Activated CD4-positive, alpha-beta T cell treated with anti-CD3 and anti-CD28 coated beads, Interleukin-2, amount 10 ng/mL, durations not matched to agents 7 days and 5 days (primary cell): Measurements from ENCODE around the gene PARVG. TPM values are rescaled to one million over a fixed set of nuclear protein-coding genes. Genes with fewer than 3 reads are reported as not detected.

ENCODE experiments used
- CTCF ChIA-PET: fragments of 350-600 bp; sonication (Branson Sonifier 250); formaldehyde crosslinking; loops from one replicate; lab custom pipeline; 2021; ENCODE audit warnings: antibody characterized with exemption; lab: Charles Lee
- POLR2A ChIA-PET: fragments of 350-600 bp; sonication (Branson Sonifier 250); formaldehyde crosslinking; loops from one replicate; lab custom pipeline; 2021; ENCODE audit warnings: antibody characterized with exemption; lab: Charles Lee
- DNase-seq: peaks from one replicate; pipeline ENCODE4 v3.0.0-alpha.2; 2020
- H3K27ac Mint-ChIP-seq: one replicate; pipeline ENCODE4 v1.8.0; 2021; ENCODE audit warnings: mild to moderate bottlenecking, moderate library complexity, mixed read lengths
- H3K27me3 Mint-ChIP-seq: one replicate; pipeline ENCODE4 v1.8.0; 2021; ENCODE audit warnings: mixed read lengths
- H3K36me3 Mint-ChIP-seq: one replicate; pipeline ENCODE4 v1.8.0; 2021; ENCODE audit warnings: low read depth, mixed read lengths
- H3K4me1 Mint-ChIP-seq: one replicate; pipeline ENCODE4 v1.8.0; 2021; ENCODE audit warnings: mixed read lengths
- H3K4me3 Mint-ChIP-seq: one replicate; pipeline ENCODE4 v1.8.0; 2021; ENCODE audit warnings: mild to moderate bottlenecking, moderate library complexity, mixed read lengths
- H3K9me3 Mint-ChIP-seq: one replicate; pipeline ENCODE4 v1.8.0; 2021; ENCODE audit warnings: mixed read lengths
- total RNA-seq, 2 experiments: library from RNA; stranded (reverse); gene quantifications; one replicate each; pipeline ENCODE4 v1.2.3, GENCODE V29; 2021

Gene PARVG
- total RNA-seq, 2 experiments from 2014 or later: 146 to 158 TPM

DNA sequence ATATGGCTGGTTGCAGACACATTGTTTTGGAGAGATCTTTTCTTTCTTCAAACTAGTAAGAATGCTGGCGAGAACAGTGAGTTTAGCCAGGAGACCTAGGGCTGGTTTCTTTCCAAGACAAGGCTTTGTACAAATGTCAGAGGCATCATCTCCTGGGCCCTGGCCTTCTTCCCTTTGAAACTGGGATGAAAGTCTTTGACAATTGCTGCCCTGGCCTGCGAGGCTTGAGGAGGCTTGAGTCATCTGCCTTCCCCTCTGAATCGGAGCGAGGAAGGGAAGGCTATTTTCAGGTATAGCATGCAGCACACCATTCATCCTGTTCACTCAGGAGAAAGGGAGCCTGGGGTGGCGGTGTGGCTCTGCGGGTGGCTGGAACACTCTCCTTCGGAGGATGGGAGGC is 21.5 kb upstream of the PARVG start:
- H3K36me3 Mint-ChIP-seq: no peaks in the 10 kb centered on the region
- ChIA-PET CTCF (no interaction called here), POLR2A (no interaction called here)
- no peak for DNase-seq
- H3K4me3 Mint-ChIP-seq: no peak overlapping the region
- no peaks in the 10 kb centered on the region for H3K9me3 Mint-ChIP-seq
- no peak overlapping the region for H3K27ac Mint-ChIP-seq
- no peaks in the 10 kb centered on the region for H3K4me1 Mint-ChIP-seq
- no peaks in the 10 kb centered on the region for H3K27me3 Mint-ChIP-seq

GRCh38 chr22:44159811-44160210 is 20.9 kb upstream of the PARVG start:
- no peak for DNase-seq
- H3K36me3 Mint-ChIP-seq: no peaks in the 10 kb centered on the region
- POLR2A ChIA-PET: no interaction called here
- H3K4me3 Mint-ChIP-seq: no peak overlapping the region
- H3K27me3 Mint-ChIP-seq: no peaks in the 10 kb centered on the region
- no peaks in the 10 kb centered on the region for H3K9me3 Mint-ChIP-seq
- H3K4me1 Mint-ChIP-seq: no peaks in the 10 kb centered on the region
- no peak overlapping the region for H3K27ac Mint-ChIP-seq
- CTCF ChIA-PET: no interaction called here

DNA sequence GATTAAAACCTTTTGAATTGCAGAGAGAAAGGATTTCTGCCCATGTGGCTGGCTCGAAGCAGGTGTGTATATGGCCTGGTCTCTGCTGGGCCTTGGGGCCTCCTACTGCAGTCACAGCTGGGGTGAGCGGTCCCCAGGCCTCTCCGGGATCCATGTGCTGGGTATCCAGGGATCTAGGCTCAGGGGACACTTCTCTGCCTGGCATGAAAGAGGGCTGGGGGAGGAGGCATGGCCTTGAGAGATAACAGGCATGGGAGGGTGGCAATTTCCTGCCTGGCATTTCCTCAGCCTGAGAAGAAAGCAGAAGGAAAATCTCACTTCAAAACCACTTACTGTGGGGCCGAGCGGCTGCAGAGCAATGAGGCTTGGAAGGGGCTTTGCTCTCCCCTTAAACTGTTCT is 20.3 kb upstream of the PARVG start:
- H3K36me3 Mint-ChIP-seq: no peaks in the 10 kb centered on the region
- no peak overlapping the region for H3K27ac Mint-ChIP-seq
- H3K9me3 Mint-ChIP-seq: no peaks in the 10 kb centered on the region
- ChIA-PET CTCF (no interaction called here), POLR2A (no interaction called here)
- DNase-seq: no peak
- no peaks in the 10 kb centered on the region for H3K4me1 Mint-ChIP-seq
- H3K4me3 Mint-ChIP-seq: no peak overlapping the region
- H3K27me3 Mint-ChIP-seq: no peaks in the 10 kb centered on the region

- no peaks in the 10 kb centered on the region for H3K27me3 Mint-ChIP-seq
- ChIA-PET POLR2A (no interaction called here), CTCF (interaction anchor here (0.7 kb wide), 1 partner anchor 1635 kb away, joined by 3 read pairs; no protein-coding TSS in a partner anchor)
- DNase-seq: no peak
- no peaks in the 10 kb centered on the region for H3K4me1 Mint-ChIP-seq
- no peak overlapping the region for H3K4me3 Mint-ChIP-seq
- no peaks in the 10 kb centered on the region for H3K36me3 Mint-ChIP-seq
- H3K27ac Mint-ChIP-seq: no peak overlapping the region
- no peaks in the 10 kb centered on the region for H3K9me3 Mint-ChIP-seq
Observed at GRCh38 chr22:44161673-44162072, 19.1 kb upstream of the PARVG start.

GRCh38 chr22:44162960-44163359 is 17.8 kb upstream of the PARVG start:
- Mint-ChIP-seq H3K36me3 (no peaks in the 10 kb centered on the region), H3K4me1 (no peaks in the 10 kb centered on the region), H3K9me3 (no peaks in the 10 kb centered on the region), H3K27me3 (no peaks in the 10 kb centered on the region), H3K27ac (no peak overlapping the region), H3K4me3 (no peak overlapping the region)
- CTCF ChIA-PET: no interaction called here
- no peak for DNase-seq
- POLR2A ChIA-PET: no interaction called here

- Mint-ChIP-seq H3K9me3 (no peaks in the 10 kb centered on the region), H3K4me3 (no peak overlapping the region), H3K27me3 (no peaks in the 10 kb centered on the region), H3K36me3 (no peaks in the 10 kb centered on the region), H3K4me1 (no peaks in the 10 kb centered on the region), H3K27ac (no peak overlapping the region)
- DNase-seq: no peak
- ChIA-PET CTCF (no interaction called here), POLR2A (no interaction called here)
Observed at GRCh38 chr22:44163536-44163935, 17.2 kb upstream of the PARVG start.

GRCh38 chr22:44164031-44164430 is 16.7 kb upstream of the PARVG start:
- ChIA-PET CTCF (interaction anchor here (0.7 kb wide), 1 partner anchor 133 kb away, joined by 3 read pairs; no protein-coding TSS in a partner anchor), POLR2A (no interaction called here)
- no peak overlapping the region for H3K4me3 Mint-ChIP-seq
- no peaks in the 10 kb centered on the region for H3K4me1 Mint-ChIP-seq
- no peak for DNase-seq
- H3K9me3 Mint-ChIP-seq: no peaks in the 10 kb centered on the region
- no peaks in the 10 kb centered on the region for H3K27me3 Mint-ChIP-seq
- H3K36me3 Mint-ChIP-seq: no peaks in the 10 kb centered on the region
- H3K27ac Mint-ChIP-seq: no peak overlapping the region

- Mint-ChIP-seq H3K4me3 (no peak overlapping the region), H3K4me1 (no peaks in the 10 kb centered on the region), H3K27ac (no peak overlapping the region), H3K36me3 (no peaks in the 10 kb centered on the region), H3K9me3 (no peaks in the 10 kb centered on the region), H3K27me3 (no peaks in the 10 kb centered on the region)
- ChIA-PET POLR2A (no interaction called here), CTCF (no interaction called here)
- no peak for DNase-seq
Observed at GRCh38 chr22:44165286-44165874, 15.3 kb upstream of the PARVG start.

DNA sequence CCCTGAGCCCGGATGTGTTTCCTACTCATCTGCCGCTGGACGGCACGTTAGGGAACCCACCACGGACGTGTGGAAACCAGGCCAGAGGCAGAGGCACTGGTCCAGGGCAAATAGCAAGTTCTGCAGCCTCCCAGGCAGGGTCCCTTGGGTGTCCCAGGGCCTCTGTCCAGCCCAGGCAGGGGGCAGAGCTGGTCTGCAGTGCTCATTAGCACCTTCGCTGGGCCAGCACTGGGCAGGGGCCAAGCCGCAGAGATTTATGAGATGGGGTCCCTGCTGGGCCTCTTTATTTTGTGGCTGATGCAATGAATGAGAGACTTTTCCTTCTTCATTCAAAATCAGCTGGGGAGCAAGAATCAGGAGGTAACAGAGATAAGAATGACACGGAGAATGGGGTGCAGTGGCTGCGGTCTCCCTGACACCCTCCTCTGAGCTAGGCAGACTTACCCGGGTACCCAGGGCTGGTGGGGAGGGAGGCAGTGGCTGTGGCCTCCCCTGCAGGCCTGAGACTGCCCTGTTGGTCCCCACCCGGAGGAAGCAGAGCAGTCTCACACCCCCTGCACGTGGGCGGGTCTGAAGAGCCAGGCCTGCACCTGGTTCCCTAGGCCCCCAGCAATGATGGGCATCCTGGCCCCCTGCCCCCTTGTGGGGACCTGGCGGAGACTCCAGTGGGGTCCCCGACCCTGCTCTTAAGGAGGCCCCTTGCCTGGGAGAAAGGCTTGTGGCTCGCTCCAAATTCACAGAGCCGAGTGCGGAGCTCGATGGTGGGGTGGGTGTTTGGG is 14.0 kb upstream of the PARVG start:
- H3K27me3 Mint-ChIP-seq: no peaks in the 10 kb centered on the region

GRCh38 chr22:44167501-44167900 is 13.2 kb upstream of the PARVG start:
- H3K36me3 Mint-ChIP-seq: no peaks in the 10 kb centered on the region
- CTCF ChIA-PET: no interaction called here
- POLR2A ChIA-PET: no interaction called here
- no peaks in the 10 kb centered on the region for H3K27me3 Mint-ChIP-seq
- H3K4me1 Mint-ChIP-seq: peaks cover 1% of the 10 kb centered on the region
- no peak overlapping the region for H3K27ac Mint-ChIP-seq
- no peak overlapping the region for H3K4me3 Mint-ChIP-seq
- no peak for DNase-seq
- H3K9me3 Mint-ChIP-seq: no peaks in the 10 kb centered on the region

More for the DNA sequence above, 14.0 kb upstream of the PARVG start:
- Mint-ChIP-seq H3K9me3 (no peaks in the 10 kb centered on the region), H3K4me1 (no peaks in the 10 kb centered on the region), H3K27ac (no peak overlapping the region), H3K36me3 (no peaks in the 10 kb centered on the region), H3K4me3 (no peak overlapping the region)
- DNase-seq: no peak
- CTCF ChIA-PET: no interaction called here
- POLR2A ChIA-PET: no interaction called here

DNA sequence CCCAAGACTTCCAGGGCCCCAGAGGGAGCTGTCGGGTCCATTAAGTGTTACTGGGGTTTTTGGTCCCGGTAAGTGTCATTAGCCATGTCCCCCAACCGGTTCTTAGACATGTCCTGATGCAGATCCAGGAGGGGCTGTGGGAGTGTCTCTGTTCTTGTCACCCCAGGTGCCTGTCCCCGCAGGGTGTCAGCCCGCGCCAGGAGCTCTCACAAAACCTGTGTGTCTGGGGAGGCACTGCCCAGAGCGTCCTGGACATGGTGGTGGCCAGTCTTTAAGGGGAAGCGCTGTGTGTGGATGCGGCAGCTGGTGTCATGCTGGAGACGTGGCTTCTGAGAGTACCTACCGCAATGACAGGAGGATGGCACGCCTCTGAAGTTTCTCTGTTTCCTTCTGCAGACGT is 12.5 kb upstream of the PARVG start:
- no peaks in the 10 kb centered on the region for H3K9me3 Mint-ChIP-seq
- H3K4me3 Mint-ChIP-seq: no peak overlapping the region
- no peaks in the 10 kb centered on the region for H3K27me3 Mint-ChIP-seq
- CTCF ChIA-PET: no interaction called here
- DNase-seq: no peak
- POLR2A ChIA-PET: no interaction called here
- peaks cover 2% of the 10 kb centered on the region for H3K4me1 Mint-ChIP-seq
- no peaks in the 10 kb centered on the region for H3K36me3 Mint-ChIP-seq
- no peak overlapping the region for H3K27ac Mint-ChIP-seq

GRCh38 chr22:44170470-44170869 is 10.3 kb upstream of the PARVG start:
- Mint-ChIP-seq H3K9me3 (no peaks in the 10 kb centered on the region), H3K27ac (no peak overlapping the region), H3K27me3 (no peaks in the 10 kb centered on the region), H3K4me1 (peaks cover 2% of the 10 kb centered on the region), H3K4me3 (no peak overlapping the region), H3K36me3 (no peaks in the 10 kb centered on the region)
- POLR2A ChIA-PET: no interaction called here
- no peak for DNase-seq
- CTCF ChIA-PET: no interaction called here

GRCh38 chr22:44171561-44171960 is 9.2 kb upstream of the PARVG start:
- no peaks in the 10 kb centered on the region for H3K9me3 Mint-ChIP-seq
- no peaks in the 10 kb centered on the region for H3K36me3 Mint-ChIP-seq
- ChIA-PET POLR2A (no interaction called here), CTCF (interaction anchor here (0.6 kb wide), 1 partner anchor 74 kb away, joined by 5 read pairs; no protein-coding TSS in a partner anchor)
- H3K27me3 Mint-ChIP-seq: no peaks in the 10 kb centered on the region
- H3K4me1 Mint-ChIP-seq: peaks cover 2% of the 10 kb centered on the region
- no peak overlapping the region for H3K4me3 Mint-ChIP-seq
- no peak for DNase-seq
- H3K27ac Mint-ChIP-seq: no peak overlapping the region
